Right ventricle myocardium inferior (tissue), 1 donor: ENCODE measurements around the gene BPIFB1. TPM values are rescaled to one million over a fixed set of nuclear protein-coding genes. Genes with fewer than 3 reads are reported as not detected.

Source experiments
- ATAC-seq: fragments of 200-7000 bp; cut with Tn5 transposase; one replicate; pipeline ENCODE4 v1.9.1; 2020; ENCODE audit warnings: mild to moderate bottlenecking, moderate library complexity
- DNase-seq: peaks from one replicate; pipeline ENCODE4 v3.0.0; 2021; ENCODE audit errors: missing footprints
- intact Hi-C: fragments of 100-400 bp; cut with DNase I; formaldehyde crosslinking; loops from one replicate; pipeline ENCODE4 v1.11.0; 2022
- total RNA-seq: library from RNA; stranded (reverse); fragmentation: NEBNext Ultra II Directional; extraction: Animal tissue kit (Norgen Biotek cat#: 25700); gene quantifications from one replicate; pipeline ENCODE4 v1.2.1, GENCODE V29; 2021
- donor health status: DM: no; HTN: yes; CAD: no; lungs with severe emphysema.

The BPIFB1 gene
- total RNA-seq, 1 donor from 2014 or later: not detected

- ATAC-seq (no peak), DNase-seq (no peak)
- intact Hi-C loops: no loop called here
Observed at GRCh38 chr20:33339515-33340058, 56.6 kb downstream of the BPIFB1 start.

- DNase-seq: no peak
- intact Hi-C loops: no loop called here
- ATAC-seq: no peak
Observed at GRCh38 chr20:33343521-33343920, 60.5 kb downstream of the BPIFB1 start.

- ATAC-seq: no peak
- intact Hi-C loops: no loop called here
- DNase-seq: no peak
Observed at GRCh38 chr20:33345342-33345741, 62.3 kb downstream of the BPIFB1 start.

GRCh38 chr20:33348136-33348937 lies 65.3 kb downstream of the BPIFB1 start:
- intact Hi-C loops: no loop called here
- ATAC-seq: no peak

GRCh38 chr20:33349493-33349892 lies 66.5 kb downstream of the BPIFB1 start:
- intact Hi-C loops: no loop called here
- ATAC-seq (no peak), DNase-seq (no peak)

More at GRCh38 chr20:33348136-33348937, 65.3 kb downstream of the BPIFB1 start:
- DNase-seq: no peak

- ATAC-seq (no peak), DNase-seq (no peak)
- intact Hi-C loops: no loop called here
Observed at GRCh38 chr20:33351696-33352095, 68.7 kb downstream of the BPIFB1 start.

- no peak for DNase-seq
- ATAC-seq: no peak
- intact Hi-C loops: no loop called here
Observed at GRCh38 chr20:33352258-33353012, 69.4 kb downstream of the BPIFB1 start.

- DNase-seq: no peak
- ATAC-seq: no peak
- intact Hi-C loops: no loop called here
Observed at GRCh38 chr20:33353013-33353402, 70.0 kb downstream of the BPIFB1 start.

Other genes starting within 250 kb of the BPIFB1 start
- not detected for gene BPIFB3, start 229.3 kb upstream of the BPIFB1 start, total RNA-seq
- gene BPIFB4, start 203.6 kb upstream of the BPIFB1 start, total RNA-seq: not detected
- gene BPIFA2, start 115.1 kb upstream of the BPIFB1 start, total RNA-seq: not detected
- not detected for gene BPIFA3, start 65.9 kb upstream of the BPIFB1 start, total RNA-seq
- gene BPIFA1, start 47.2 kb upstream of the BPIFB1 start, total RNA-seq: not detected
- gene CDK5RAP1, start 118.3 kb downstream of the BPIFB1 start, total RNA-seq: 18.3 TPM
- gene SNTA1, start 160.5 kb downstream of the BPIFB1 start, total RNA-seq: 199 TPM
- gene CBFA2T2, start 206.9 kb downstream of the BPIFB1 start, total RNA-seq: 11.3 TPM